Cerebellar nuclear complex (tissue), 1 donor: ENCODE data around the gene NKAIN2.
A peak's percentile ranks its signal among the peaks of the same experiment; 100 is the strongest.
"Not testable (repeated sequence)": the region's sequence is repeated elsewhere in the genome, so short reads cannot be mapped to it uniquely, and the experiment has no call there.

Experiments used
- DNase-seq, 2 experiments: peaks; one replicate each; lab custom pipeline; 2025; lab: John Stamatoyannopoulos, UW

Gene NKAIN2

GRCh38 chr6:124080483-124080882 is 276.8 kb downstream of the NKAIN2 start:
- DNase-seq, result no peak

GRCh38 chr6:124090491-124090890 is 286.8 kb downstream of the NKAIN2 start:
- no peak for DNase-seq

GRCh38 chr6:124099520-124099919 is 295.9 kb downstream of the NKAIN2 start:
- DNase-seq, result no peak

GRCh38 chr6:124110514-124110913 is 306.8 kb downstream of the NKAIN2 start:
- DNase-seq, result no peak

- DNase-seq, result peak in 1 of 2 experiments; percentile 52
Measured at GRCh38 chr6:124119596-124119995, 315.9 kb downstream of the NKAIN2 start.

GRCh38 chr6:124123617-124124209 is 320.0 kb downstream of the NKAIN2 start:
- DNase-seq, result no peak

- no peak for DNase-seq
Measured at GRCh38 chr6:124131259-124131658, 327.6 kb downstream of the NKAIN2 start.

- no peak for DNase-seq
Measured at GRCh38 chr6:124131779-124132178, 328.1 kb downstream of the NKAIN2 start.

GRCh38 chr6:124132256-124132655 is 328.6 kb downstream of the NKAIN2 start:
- DNase-seq, result no peak

DNA sequence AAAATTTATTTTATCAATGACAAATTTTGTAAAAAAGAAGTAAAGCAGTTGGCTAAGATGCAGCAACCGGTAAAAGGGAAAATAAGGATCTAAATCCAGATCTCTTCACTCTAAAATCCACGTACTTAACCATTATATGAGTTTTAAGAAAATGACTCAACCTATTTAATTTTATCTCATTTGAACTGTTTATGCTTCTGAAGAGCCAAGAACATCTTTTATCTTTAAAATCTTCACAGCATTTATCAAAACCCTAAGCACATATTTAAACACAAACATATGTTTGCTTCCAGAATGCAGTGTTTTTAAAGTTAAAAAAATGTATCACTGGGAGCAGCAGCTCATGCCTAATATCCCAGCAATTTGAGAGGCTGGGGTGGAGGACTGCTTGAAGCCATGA is 339.2 kb downstream of the NKAIN2 start:
- DNase-seq, result no peak

- no peak for DNase-seq
Measured at GRCh38 chr6:124143435-124143834, 339.8 kb downstream of the NKAIN2 start.

- DNase-seq, result no peak
Measured at GRCh38 chr6:124147621-124148020, 344.0 kb downstream of the NKAIN2 start.

DNA sequence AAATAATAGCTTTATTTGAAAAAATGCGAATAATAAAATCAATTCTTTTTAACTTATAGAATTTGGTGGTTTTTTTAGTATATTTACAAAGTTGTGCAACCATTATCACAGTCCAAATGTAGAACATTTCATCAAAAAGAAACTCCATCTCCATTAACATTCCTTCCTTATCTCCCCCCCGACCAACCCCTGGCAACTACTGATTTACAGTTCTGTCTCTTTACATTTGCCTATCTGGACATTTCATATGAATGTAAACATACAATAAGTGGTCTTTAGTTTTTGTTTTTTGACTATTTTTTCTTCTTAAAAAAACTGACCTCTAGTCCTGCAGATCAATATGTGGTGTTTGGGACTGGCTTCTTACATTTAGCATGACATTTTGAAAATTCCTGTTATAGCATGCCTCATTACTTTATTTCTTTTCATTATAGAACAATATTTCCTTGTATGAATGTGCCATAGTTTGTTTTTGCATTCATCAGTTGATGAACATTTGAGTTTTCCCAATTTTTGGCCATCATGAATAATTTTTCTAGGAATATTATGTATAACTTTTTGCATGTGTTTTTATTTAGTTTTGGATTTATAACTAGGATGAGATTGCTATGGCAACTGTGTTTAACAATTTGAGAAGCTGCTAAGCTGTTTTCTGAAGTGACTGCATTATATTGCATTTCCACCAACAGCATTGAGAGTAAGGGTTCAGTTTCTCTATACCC is 344.7 kb downstream of the NKAIN2 start:
- DNase-seq, result no peak

GRCh38 chr6:124149646-124150045 is 346.0 kb downstream of the NKAIN2 start:
- no peak for DNase-seq

DNA sequence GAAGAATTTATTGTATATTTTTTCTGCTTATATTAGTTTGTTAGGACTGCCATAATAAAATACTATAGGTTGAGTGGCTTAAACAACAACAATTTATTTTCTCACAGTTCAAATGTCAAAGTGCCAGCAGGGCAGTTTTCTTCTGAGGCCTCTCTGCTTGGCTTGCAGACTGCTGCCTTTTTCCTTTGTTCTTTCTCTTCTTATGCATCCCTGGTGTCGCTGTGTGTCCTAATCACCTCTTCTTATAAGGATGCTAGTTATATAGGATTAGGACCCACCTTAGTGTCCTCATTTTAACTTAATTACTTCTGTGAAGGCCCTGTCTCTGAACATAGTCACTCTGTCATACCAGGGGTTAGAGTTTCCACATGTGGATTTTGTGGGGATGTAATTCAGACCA is 354.4 kb downstream of the NKAIN2 start:
- DNase-seq, result no peak

- no peak for DNase-seq
Measured at GRCh38 chr6:124163676-124164075, 360.0 kb downstream of the NKAIN2 start.

DNA sequence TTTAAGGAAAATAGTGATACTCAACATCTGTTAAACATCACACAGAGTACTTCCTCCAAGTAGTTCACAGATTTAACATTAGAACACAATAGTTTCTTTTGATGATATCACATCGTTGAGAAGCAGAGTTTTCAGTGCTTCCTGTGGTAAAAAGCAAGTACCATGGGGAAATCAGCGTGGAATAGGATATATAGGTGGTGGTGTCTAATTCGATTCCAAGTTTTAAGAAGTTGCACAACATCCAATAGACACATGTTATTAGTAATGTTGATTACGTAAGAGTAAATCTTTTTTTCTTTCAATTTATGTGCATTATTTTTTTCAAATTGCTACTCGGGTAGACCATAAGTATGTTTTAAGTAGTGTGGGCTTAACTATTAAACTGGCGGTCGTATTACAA is 360.7 kb downstream of the NKAIN2 start:
- DNase-seq, result no peak

- not testable (repeated sequence) for DNase-seq
Measured at GRCh38 chr6:124167249-124167648, 363.6 kb downstream of the NKAIN2 start.

- no peak for DNase-seq
Measured at GRCh38 chr6:124190256-124190655, 386.6 kb downstream of the NKAIN2 start.

- DNase-seq, result no peak
Measured at GRCh38 chr6:124193132-124193531, 389.5 kb downstream of the NKAIN2 start.

GRCh38 chr6:124197148-124197547 is 393.5 kb downstream of the NKAIN2 start:
- DNase-seq, result no peak

DNA sequence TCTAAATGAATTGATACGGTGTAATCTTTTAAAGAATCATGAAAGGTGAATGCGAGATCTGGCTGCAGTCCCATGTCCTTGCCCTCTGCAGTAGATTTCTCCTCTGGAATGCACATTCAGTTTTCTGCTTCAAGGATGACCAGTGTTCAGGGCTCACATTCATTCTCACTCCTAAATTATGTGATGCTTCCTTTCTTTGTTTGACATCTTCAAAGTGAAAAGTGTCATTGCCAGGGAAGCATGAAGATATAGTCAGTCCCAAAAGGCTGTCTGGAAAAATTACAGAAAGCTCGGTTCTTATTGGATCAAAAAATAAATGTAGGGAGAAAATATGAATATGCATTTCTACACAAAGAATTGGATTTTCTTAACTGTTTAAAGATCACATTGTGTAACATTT is 395.6 kb downstream of the NKAIN2 start:
- DNase-seq, result no peak

- peak in 1 of 2 experiments; percentile 42 for DNase-seq
Measured at GRCh38 chr6:124200661-124201060, 397.0 kb downstream of the NKAIN2 start.
